Measurements from ENCODE around the gene FAM177B.

FAM177B gene

GRCh38 chr1:222772996-222773379 lies 36.0 kb downstream of the FAM177B start:
- no peak for FAIRE-seq
- no peak for DNase-seq (ENCODE audit: insufficient read length, low spot score)
- TF ChIP-seq, protein P1, sequence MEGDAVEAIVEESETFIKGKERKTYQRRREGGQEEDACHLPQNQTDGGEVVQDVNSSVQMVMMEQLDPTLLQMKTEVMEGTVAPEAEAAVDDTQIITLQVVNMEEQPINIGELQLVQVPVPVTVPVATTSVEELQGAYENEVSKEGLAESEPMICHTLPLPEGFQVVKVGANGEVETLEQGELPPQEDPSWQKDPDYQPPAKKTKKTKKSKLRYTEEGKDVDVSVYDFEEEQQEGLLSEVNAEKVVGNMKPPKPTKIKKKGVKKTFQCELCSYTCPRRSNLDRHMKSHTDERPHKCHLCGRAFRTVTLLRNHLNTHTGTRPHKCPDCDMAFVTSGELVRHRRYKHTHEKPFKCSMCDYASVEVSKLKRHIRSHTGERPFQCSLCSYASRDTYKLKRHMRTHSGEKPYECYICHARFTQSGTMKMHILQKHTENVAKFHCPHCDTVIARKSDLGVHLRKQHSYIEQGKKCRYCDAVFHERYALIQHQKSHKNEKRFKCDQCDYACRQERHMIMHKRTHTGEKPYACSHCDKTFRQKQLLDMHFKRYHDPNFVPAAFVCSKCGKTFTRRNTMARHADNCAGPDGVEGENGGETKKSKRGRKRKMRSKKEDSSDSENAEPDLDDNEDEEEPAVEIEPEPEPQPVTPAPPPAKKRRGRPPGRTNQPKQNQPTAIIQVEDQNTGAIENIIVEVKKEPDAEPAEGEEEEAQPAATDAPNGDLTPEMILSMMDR (IDR thresholded peaks at IDR 0.05; ENCODE audit: insufficient read depth, missing control alignments) = no peak

GRCh38 chr1:222777463-222777862 lies 40.5 kb downstream of the FAM177B start:
- DNase-seq (ENCODE audit: insufficient read length, low spot score) (no peak), FAIRE-seq (no peak)
- TF ChIP-seq, protein P1 (IDR thresholded peaks at IDR 0.05; ENCODE audit: insufficient read depth, missing control alignments) = no peak

DNA sequence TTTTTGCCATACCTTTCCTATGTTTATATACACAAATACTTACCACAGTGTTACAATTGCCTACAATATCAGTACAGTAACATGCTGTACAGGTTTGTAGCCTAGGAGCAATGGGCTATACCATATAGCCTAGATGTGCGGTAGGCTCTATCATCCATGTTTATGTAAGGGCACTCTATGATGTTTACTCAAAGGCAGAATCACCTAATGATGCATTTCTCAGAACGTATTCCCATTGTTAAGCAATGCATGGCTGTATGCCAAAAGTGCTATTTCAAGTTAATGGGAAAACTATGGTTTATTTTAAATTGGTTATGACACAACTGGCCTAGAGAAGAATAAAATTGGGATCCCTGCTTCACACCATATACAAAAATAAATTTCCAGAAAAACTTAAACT lies 41.0 kb downstream of the FAM177B start:
- TF ChIP-seq, protein P1 (IDR thresholded peaks at IDR 0.05; ENCODE audit: insufficient read depth, missing control alignments) = no peak
- DNase-seq (ENCODE audit: insufficient read length, low spot score) (no peak), FAIRE-seq (peak; percentile 21)

DNA sequence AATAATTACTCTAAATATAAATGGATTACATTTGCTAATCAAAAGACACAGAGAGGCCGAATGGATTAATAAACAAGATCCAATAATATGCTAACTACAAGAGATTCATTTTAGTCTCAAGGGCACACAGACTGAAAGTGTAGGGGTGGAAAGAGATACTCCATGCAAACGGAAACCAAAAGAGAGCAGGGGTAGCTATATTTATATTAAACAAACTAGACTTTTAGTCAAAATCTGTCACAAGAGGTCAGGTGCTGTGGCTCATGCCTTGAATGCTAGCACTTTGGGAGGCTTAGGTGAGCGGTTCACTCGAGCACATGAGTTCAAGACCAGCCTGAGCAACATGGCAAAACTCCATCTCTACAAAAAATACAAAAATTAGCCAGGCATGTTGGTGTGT lies 44.2 kb downstream of the FAM177B start:
- FAIRE-seq (no peak), DNase-seq (ENCODE audit: insufficient read length, low spot score) (no peak)
- TF ChIP-seq, protein P1 (IDR thresholded peaks at IDR 0.05; ENCODE audit: insufficient read depth, missing control alignments) = no peak

GRCh38 chr1:222783051-222783450 lies 46.0 kb downstream of the FAM177B start:
- no peak for FAIRE-seq
- TF ChIP-seq, protein P1 (IDR thresholded peaks at IDR 0.05; ENCODE audit: insufficient read depth, missing control alignments) = no peak
- no peak for DNase-seq (ENCODE audit: insufficient read length, low spot score)

GRCh38 chr1:222784371-222784770 lies 47.4 kb downstream of the FAM177B start:
- no peak for FAIRE-seq

GRCh38 chr1:222784916-222785315 lies 47.9 kb downstream of the FAM177B start:
- DNase-seq (ENCODE audit: insufficient read length, low spot score) = no peak
- FAIRE-seq = no peak
- TF ChIP-seq, protein P1 (IDR thresholded peaks at IDR 0.05; ENCODE audit: insufficient read depth, missing control alignments) = no peak

More at GRCh38 chr1:222784371-222784770, 47.4 kb downstream of the FAM177B start:
- TF ChIP-seq, protein P1 (IDR thresholded peaks at IDR 0.05; ENCODE audit: insufficient read depth, missing control alignments) = no peak
- no peak for DNase-seq (ENCODE audit: insufficient read length, low spot score)
